Endothelial cell of umbilical vein (primary cell): ENCODE results near the gene AP5S1.
"Not testable (repeated sequence)": the region's sequence is repeated elsewhere in the genome, so short reads cannot be mapped to it uniquely, and the experiment has no call there.

Source experiments
- CTCF ChIP-seq, 2 donors: IDR thresholded peaks; 1 replicate in 1 of 2; 2 replicates in 1 of 2; pipeline ENCODE4 v1.5.1; 2011; ENCODE audit warnings: low read length in 2 of 2, mild to moderate bottlenecking in 2 of 2, moderate library complexity in 2 of 2, control low read depth in 1 of 2, inconsistent platforms in 1 of 2, low read depth in 1 of 2; ENCODE audit not compliant: insufficient read depth in 1 of 2; ENCODE audit errors: extremely low read depth in 1 of 2
- EZH2 ChIP-seq: IDR thresholded peaks from 2 replicates; pipeline ENCODE4 v1.6.1; 2012; ENCODE audit warnings: borderline replicate concordance, low read depth, mild to moderate bottlenecking, moderate library complexity, low read length, inconsistent platforms; ENCODE audit not compliant: severe bottlenecking
- GATA2 ChIP-seq: IDR thresholded peaks from 2 replicates; pipeline ENCODE4 v1.7.0; 2011; ENCODE audit warnings: low read depth, mild to moderate bottlenecking, moderate library complexity, mixed read lengths, low read length; ENCODE audit not compliant: insufficient read length, insufficient read depth
- JUN ChIP-seq: IDR thresholded peaks from 2 replicates; pipeline ENCODE4 v1.6.1; 2011; ENCODE audit warnings: borderline replicate concordance, low read depth; ENCODE audit not compliant: insufficient read length, insufficient read depth
- MYC ChIP-seq: IDR thresholded peaks from one replicate; pipeline ENCODE4 v1.6.1; 2011; ENCODE audit warnings: mild to moderate bottlenecking, low read depth, low read length
- POLR2A ChIP-seq: IDR thresholded peaks from 2 replicates; pipeline ENCODE4 v1.6.1; 2012; ENCODE audit warnings: low read depth, mild to moderate bottlenecking, control low read depth, low read length
- POLR2AphosphoS5 ChIP-seq: IDR thresholded peaks from 2 replicates; pipeline ENCODE4 v1.6.1; 2012; ENCODE audit warnings: low read depth, mild to moderate bottlenecking, control low read depth, low read length, moderate library complexity; ENCODE audit not compliant: insufficient read depth

GRCh38 chr20:3843990-3844619 lies 23.8 kb downstream of the AP5S1 start:
- not testable (repeated sequence) for TF ChIP-seq POLR2A; CTCF (IDR thresholded peaks at IDR 0.05; ENCODE audit: extremely low read depth in 1 of 2, insufficient read depth in 1 of 2, low read depth in 1 of 2, low read length in 2 of 2); GATA2; POLR2AphosphoS5; MYC; EZH2; JUN
